GM21360 (cell line): Measurements from ENCODE around the gene OTULIN.

Experiments
- ATAC-seq: cut with Tn5 transposase; IDR thresholded peaks from one replicate; pipeline ENCODE4 v1.9.1; 2021; ENCODE audit warnings: mild to moderate bottlenecking, moderate library complexity; ENCODE audit not compliant: unreplicated experiment

OTULIN gene

GRCh38 chr5:14696057-14696456 is 31.5 kb downstream of the OTULIN start:
- no peak for ATAC-seq

DNA sequence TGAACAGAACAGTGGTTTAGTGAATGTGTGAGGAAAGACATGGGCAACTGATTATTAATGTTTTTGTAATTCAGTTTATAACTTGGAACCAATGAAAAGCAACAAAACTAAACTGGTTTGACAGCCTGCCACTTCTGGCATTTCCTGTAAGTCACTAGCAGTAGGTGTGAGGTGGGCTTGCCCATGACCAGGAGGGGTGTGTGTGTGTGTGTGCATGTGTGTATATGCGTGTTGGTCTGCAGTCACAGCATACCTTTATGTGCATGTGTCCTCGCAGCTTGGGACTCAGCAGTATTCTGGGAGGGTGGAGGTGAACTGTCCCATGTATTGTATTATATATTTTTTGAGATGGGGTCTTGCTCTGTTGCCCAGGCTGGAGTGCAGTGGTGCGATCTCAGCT is 32.3 kb downstream of the OTULIN start:
- no peak for ATAC-seq

DNA sequence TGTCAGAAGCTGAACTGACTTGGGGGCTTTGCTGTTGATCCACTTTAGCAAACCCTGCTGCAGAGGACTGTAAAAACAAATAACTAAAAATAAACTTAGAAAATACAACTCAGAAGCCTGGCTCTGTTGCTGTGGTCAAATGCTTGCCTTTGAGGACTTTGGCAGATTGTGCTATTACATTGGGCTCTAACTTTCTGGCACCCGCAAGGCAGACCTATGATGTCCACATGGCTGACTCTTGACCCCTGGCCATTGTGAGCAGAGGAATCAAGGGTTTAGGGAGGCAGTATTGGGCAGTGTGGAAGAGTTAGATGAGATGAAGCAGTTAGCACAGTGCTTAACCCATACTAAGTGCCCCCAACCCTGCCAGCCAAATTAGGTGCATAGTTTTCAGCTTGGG is 34.0 kb downstream of the OTULIN start:
- no peak for ATAC-seq

- ATAC-seq, result no peak
These were observed 34.6 kb downstream of the OTULIN start for GRCh38 chr5:14699159-14699558.

- no peak for ATAC-seq
These were observed 35.4 kb downstream of the OTULIN start for GRCh38 chr5:14699807-14700400.

DNA sequence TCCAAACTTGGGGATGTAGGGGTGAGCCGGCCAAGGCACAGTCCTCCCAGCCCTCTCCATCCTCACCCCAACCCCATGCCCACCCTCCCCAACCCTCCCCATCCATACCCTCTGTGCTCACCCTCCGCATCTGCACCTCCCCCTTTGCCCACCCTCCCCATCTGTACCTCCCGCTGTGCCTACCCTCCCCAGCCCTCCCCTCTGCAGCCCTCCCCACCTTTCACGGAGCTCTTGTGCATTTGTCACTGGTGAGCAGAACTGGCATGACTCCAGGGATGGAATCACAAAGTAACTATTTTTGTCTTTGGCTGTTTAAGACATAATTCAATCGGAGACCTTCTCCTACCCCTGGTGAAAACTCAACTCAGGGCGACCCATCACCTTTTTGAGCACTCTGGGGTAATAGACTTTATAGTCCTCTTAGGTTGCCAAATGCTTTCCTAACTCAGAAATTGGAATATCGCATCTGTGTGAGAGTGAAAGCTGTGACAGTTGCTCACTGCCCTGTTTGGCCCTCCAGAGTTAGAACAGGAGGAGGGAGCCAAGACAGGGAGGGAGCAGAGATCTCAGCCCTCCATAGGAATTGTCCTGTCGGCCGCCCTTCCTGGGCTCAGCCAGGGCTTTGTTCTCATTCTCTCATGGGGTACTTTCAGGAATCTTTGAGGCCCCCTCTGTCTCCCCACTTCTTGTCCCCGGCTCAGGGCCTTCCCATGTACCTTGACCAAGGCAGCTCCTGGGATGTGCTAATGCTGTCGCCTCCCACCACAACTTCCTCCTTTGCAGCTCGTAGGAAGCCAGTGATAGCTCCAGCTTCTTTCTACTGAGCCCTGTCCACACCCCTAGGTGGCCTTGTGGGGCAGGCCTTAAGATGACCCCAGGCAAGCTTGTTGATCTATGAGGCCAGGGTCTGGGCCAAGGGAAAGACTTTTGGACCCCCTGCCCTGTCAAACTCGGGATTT is 36.2 kb downstream of the OTULIN start:
- no peak for ATAC-seq

DNA sequence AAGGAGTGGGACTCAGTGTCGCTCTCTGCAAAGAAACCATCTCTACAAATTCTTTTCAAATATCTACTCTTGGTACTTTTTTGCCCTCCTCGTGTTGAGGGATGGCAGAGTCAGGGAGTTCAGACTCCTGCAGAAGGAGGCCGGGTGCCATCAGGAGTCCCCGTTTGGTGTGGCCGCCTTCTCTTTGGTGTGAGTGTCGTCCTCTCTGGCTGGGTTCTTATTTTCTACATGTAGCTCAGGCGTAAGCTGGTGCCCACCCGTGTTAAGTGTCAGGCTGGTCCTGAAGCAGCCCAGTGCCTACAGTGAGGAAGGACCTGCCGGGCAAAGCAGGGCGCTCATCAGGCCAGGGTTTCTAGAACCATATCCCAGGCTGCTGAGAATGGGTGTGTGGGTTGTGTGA is 37.0 kb downstream of the OTULIN start:
- no peak for ATAC-seq

- no peak for ATAC-seq
These were observed 37.8 kb downstream of the OTULIN start for GRCh38 chr5:14702238-14702839.

- ATAC-seq, result no peak
These were observed 41.0 kb downstream of the OTULIN start for GRCh38 chr5:14705556-14705955.

- no peak for ATAC-seq
These were observed 42.1 kb downstream of the OTULIN start for GRCh38 chr5:14706615-14707021.

- no peak for ATAC-seq
These were observed 43.4 kb downstream of the OTULIN start for GRCh38 chr5:14707811-14708390.

DNA sequence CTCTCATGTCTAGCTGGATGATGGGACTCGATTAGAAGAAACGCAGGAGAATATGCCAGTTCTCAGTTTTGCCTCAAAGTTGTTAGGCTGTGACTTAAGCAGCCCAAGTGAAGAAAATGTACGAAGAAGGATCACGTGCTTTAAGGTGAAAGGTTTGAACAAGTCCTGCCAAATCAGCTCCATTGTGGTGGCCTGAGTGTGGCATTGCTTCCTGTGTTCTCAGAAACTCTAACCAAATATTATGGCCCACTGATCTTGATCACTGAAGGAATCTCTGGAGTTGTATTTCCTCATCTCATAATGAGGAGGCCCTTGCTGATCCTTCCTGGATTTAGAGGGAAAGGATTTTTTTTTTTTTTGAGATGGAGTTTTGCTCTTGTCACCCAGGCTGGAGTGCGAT is 44.0 kb downstream of the OTULIN start:
- ATAC-seq, result no peak

DNA sequence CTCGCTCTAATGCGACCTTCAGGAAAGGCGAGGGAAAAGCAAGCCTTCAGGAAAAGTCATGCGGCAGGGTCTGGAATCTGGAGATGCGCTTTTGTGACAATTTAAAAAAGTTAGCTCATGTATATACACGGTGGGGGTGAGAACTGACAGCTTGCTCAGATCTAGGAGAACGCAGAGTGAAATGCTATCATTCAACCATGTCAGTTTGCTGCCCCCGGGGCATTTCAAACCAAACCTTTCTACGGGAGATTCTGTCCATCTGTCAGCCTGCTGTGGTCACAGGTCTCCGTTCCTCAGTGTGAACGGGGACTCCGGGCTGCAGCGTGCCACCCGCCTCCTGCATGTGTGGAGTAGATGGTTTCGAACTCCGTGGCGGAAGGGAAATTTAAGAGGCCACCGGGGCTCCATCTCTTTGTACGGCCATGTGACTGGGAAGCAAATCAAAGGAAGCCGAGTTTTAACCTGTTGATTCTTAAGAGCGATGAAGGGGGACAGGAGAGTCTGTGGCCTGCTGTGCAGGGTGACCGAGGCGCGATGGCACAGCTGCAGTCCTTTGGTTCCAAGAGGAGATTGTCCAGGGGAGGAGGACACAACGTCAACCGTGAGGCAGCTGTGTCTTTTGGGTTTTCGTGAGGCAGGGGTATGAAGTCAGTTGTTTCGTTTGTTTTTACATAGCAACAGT is 45.9 kb downstream of the OTULIN start:
- no peak for ATAC-seq

- ATAC-seq, result no peak
These were observed 47.6 kb downstream of the OTULIN start for GRCh38 chr5:14712131-14712530.

DNA sequence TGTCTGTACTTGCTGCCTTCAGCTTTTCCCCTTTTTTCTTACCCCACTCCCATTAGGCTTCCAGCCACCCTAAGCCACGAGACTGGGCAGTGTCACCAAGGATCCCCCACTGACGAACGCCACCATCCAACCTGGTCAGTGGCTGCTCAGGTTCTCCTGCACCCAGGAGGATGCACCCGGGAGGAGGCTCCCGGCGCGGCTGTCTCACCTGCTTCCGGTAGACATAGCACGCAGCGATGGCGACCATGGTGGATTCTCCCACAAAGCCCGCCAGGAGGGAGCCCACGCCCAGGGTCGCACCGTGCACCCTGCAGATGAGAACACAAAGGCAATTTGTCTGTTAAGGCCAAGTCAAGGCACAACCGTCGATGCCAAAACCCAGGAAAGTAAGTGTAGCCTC is 48.1 kb downstream of the OTULIN start:
- ATAC-seq, result no peak

DNA sequence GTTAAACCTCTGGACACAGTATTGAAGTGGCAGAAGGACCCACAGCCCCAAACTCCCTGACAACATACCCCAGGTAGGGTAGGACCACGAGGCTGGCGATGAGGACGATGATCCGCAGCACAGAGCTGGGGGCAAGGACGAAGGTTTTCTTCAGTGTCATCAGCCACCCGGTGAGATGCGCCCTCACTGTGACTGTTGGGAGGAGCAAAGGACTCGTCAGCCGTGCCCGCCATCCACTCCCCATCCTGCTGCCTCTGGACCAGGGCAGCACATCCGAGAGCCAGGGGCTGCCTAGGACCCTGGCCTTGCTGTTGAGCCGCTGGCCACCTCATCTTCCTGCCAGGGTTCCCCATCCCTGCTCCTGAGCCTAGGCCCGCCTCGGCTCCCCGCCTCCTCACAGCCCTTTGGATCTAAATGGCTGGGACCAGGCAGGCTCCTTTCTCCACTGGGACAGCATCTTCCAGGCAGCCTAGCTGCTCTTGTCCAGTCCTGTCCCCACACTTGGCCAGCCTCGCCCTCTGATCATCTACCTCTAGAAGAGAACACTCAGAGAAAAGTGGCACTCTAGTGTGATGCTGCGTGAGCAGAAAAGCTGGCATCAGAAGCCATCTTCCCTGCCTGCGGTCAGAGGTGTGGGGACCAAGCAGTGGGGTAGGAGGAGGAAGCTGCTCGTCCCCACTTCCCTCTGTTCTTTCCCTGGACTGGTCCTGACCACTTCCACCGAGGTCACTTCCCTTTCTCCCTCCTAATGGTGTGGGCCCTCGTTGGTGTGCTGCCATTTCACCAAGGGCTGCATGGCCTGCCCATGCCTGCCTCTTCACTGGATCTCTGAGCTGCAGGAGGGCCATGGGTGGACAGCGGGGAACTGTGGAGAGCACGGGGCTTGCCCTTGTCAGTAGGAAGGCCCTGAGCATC is 49.2 kb downstream of the OTULIN start:
- ATAC-seq, result no peak

- no peak for ATAC-seq
These were observed 50.2 kb downstream of the OTULIN start for GRCh38 chr5:14714706-14715105.

DNA sequence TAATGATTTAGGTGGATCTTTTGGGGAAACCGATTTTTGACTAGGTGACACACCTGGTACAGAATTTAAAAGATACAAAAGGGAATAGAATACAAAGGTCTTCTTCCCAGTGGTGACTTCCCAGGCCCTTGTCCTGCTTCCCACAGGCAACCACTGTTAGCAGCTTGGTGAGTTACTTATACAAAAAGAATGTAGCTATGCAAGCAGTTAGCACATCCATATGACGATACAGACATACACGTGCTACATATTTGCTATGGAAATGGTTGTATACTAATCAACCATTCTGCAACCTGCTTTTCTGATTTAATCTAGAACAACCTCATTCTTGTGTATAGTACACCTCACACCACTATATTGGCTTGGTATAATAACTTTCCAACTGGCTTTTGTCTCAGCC is 51.0 kb downstream of the OTULIN start:
- no peak for ATAC-seq

DNA sequence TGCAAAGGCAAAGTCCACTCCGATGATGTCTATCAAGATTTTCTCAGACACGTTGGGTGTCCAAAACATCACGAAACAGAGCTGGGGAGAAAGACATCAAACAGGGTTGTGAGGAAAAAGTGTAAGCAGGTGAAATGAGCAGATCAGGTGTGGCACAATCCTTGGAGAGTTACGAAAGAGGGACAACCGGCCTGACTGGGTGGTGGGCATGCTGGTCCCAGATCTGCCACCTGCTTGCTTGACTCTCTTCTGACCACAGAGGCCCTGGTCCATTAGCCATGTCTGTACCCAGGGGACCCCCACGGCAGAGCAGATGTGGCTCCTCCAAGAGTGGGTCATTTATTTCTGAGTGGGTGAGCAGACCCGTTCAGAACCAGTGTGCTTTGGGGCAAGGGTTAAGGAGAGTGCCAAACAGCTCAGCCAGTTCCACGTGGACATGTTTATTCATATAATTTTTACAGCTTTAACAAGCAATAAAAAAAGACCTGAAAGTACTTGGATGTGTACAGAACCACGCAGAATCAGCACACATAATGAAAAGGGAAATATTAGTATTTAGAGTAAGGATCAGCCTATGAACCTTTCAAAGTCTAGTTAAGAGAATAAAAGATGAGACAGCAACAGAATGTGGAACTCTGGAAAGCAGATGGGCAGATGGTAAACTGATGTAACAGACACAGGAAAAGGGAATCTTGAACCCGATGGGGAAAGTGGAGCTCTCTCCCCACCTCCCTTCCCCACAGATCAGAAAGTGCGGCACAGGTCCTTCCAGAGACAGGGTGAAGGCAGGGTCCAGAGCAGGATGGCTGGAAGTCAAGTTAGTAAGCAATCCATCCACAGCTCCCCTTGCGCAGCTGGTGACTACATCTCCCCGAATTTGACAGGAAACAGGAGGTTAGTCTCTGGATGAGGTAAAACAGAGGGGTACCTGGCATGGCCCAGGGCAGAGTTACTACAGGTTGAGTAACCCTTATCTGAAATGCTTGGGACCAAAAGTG is 52.5 kb downstream of the OTULIN start:
- ATAC-seq, result no peak
